RKO (cell line): Measurements from ENCODE around the gene PLA2G4A.
"Not testable (repeated sequence)": the region's sequence is repeated elsewhere in the genome, so short reads cannot be mapped to it uniquely, and the experiment has no call there.

Experiments
- DNase-seq: peaks from one replicate; pipeline ENCODE4 v3.0.0-alpha.2; 2016; ENCODE audit warnings: low spot score

PLA2G4A gene

DNA sequence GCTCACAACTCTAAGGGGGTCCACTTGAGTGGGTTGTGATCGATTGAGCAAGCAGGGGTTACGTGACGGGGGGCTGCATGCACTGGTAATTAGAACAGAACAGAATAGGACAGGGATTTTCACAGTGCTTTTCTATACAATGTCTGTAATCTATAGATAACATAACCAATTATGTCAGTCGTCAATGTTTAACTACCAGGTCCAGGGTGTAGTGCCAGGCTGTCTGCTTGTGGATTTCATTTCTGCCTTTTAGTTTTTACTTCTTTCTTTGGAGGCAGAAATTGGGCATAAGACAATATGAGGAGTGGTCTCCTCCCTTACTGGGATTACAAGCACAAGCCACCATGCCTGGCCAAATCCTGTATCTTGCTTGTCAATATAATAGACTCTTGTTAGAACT, 94.1 kb downstream of the PLA2G4A start:
- not testable (repeated sequence) for DNase-seq

DNA sequence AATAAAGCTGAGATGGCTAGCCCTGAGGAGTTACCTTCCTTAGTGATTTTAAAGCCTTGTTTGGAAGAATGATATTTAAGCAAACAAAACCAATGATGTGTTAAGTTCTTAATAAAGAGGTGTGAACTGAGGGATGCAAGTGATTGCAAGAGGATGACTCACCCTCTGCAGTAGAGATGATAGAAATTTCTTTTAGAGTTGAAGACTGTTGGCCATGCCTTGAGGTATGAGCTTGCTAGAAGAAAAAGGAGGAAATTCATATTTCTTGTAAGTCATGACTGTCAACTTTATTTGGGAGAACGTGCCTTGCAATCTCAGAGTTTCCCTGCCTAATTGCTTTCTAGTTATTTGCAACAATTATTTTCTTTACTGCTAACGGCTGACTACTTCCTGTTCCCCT, 94.7 kb downstream of the PLA2G4A start:
- no peak for DNase-seq

DNA sequence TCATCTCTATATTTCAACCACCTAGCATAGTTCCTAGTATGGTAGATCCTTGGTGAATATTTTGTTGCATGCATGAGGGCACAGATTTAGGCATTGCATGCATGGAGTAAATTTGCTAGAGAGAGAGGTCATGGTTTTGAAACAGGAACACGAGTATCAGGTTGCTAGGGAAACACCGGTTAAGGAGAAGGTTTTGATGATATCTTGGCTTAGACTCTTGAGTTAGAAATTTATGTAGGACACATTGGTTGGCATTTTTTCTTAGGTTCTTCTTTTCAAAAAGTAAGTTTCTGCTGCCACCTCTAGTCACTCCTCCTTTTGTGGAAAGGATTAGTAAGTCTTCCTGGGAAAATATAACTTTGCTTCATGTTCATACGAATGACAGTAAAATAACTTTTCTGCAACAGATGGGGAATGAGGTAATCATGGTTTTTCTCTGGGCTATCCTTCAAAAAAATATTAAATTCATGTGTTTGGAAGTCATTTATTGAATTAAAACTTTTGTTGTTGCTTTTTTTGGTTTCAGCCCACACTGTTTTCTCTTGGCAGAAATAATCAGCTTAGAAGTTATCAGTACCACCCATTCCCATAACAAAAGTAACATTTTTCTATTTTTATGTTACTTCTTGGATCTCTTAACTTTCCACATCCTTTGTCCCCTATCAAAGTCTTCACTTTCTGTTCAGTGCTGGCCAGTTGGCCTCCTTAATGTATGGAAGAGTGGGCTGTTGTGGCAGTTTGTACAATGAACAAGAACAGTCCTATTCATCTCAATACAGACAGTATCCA, 97.3 kb downstream of the PLA2G4A start:
- no peak for DNase-seq

DNA sequence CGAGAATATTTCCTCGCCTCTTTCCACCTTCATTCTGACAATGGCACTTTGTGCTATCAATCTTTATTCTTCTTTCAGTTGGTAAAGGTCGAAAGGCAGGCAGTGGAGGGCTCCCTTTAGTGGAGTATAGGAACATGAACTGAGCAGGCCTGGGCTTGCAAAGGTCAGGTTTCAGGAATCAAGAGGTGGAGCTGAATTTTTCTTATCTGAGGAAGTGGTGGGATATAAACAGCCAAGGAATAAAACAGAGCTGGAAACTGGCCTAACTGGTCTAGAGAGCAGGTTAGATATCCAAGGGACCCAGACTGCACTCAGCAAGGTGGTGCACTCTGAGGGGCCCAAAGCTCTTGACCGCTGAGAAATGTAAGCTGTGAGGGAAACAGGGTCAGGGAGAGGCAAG, 99.1 kb downstream of the PLA2G4A start:
- DNase-seq: no peak

DNA sequence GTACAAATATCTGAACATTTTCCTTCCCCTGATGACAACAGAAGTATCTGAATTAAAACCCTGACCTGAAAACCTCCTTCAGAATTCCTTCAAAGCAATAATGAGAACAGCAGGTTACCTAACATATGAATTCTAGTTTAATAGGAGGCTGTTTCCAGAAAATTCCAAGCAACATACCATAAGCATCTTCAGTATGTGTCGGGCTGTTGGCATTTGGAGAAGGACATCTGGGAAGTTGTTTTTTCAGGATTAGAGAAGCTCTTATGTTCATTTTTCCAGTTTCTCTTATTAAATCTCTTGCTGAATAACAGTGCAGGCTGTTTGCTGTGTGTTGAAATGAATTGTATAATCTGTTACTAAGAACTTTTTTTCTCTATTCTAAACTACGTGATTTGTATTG, 101.5 kb downstream of the PLA2G4A start:
- no peak for DNase-seq

DNA sequence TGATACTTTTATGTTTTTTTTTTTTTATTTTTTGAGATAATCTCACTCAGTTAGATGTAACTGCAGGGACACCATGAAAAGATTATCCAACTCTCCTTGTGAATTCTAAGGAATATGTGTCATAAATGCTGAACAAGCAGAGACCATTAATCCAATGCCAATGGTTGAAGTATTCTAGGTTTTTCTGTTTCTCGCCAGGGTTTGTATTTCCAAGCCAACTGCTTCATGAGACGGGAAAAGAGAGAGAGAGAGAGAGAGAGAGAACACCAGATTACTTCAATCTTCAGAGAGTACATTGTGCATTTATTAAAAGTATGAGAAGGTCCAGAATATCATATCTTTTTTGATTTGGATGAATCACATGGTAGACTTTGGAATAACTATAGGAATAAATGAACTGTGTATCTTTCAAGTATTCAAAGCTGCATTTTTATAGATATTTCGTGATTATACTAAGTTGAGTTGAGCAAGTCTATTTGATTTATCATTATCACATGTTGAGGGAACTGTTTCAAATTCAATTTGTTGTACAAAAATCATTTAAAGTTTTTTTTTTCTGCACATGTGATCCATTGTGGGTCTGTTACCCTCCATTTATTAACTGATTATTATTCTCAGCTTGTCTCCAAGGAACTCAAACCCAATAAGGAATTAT, 108.4 kb downstream of the PLA2G4A start:
- no peak for DNase-seq

DNA sequence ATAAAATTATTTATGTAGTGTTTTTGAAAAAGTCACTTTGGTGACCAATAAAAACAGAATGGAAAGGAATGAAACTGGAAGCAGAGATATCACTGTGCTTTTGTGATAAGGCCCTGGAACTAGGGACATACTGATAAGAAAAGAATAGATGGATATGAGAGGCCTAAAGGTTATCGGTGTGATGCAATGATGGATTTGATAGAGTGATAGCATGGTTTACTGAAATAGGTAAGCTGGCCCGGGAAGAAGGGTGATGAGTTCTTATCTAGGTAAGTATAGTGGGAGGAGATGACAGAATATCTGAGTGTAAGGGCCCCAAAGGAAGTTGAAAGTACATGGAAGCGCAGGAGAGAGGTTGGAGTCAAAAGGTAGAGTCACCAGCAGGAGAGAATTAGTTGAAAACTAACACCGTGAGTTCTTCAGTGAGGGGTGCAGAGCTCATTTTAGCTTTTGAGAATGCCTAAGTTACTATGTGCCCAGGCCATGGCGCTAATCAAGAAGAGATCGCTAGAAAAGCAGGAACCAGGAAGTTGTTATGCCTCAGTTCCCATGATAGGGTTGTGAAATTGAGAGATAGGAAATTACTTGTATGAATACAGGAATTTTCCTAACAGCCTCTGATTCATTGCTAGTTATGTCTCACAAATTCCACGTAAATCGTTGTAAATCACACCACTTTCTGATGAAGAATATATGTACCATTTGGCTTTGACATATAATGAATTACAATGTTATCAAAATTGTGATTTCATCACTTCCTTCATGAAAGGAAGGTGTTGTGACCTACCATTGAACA, 115.3 kb downstream of the PLA2G4A start:
- DNase-seq: no peak

DNA sequence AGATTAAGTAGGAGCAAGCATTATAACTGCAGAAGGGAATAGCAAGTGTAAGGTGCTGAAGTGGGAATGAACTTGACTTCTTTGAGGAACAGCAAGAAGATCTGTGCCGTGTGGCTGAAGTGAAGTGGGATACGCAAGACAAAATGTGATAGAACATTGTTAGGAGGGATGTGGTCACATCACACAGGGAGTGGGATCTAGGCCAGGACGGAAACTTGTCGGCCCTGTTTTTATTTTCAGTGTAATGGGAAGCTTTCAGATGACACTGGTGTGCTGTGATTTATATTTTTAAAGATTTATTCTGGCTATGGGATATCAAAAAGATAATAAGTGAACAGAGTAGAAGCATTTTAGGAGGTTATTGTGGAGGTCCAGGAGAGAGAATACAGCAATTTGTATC, 116.4 kb downstream of the PLA2G4A start:
- no peak for DNase-seq

DNA sequence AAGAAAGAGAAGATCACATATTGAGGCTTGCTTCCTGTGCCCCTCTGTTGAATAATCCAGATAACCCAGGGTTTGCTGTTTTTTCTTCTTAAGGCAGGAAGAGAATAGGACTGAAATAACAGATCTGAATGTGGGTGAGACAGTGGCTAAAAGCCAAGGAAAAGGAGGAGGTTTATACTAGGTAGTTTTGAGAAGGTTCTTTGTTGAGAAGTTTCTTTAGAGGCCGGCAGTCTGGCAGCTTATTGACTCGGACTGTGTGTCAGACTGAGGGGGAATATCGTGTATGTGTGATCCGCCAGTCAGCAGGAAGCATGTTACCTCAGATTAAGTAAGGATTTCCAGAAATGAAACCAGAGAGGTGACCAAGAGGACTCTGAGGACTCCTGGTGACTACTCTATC, 119.8 kb downstream of the PLA2G4A start:
- DNase-seq: no peak

DNA sequence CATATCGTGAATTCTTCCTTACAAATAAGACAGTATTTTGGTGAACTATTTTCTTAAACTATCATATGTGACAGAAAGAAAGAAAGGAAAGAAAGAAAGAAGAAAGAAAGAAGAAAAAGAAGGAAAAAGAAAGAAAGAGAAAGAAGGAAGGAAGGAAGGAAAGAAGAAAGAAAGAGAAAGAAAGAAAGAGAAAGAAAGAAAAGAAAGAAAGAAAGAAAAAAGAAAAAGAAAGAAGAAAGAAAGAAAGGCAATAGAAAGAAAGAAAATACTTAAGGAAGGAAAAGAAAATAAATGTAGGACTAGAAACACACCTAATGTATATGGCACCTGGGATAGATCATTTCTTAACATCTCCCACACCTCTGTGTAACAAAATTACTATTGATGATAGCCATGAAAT, 120.4 kb downstream of the PLA2G4A start:
- no peak for DNase-seq

DNA sequence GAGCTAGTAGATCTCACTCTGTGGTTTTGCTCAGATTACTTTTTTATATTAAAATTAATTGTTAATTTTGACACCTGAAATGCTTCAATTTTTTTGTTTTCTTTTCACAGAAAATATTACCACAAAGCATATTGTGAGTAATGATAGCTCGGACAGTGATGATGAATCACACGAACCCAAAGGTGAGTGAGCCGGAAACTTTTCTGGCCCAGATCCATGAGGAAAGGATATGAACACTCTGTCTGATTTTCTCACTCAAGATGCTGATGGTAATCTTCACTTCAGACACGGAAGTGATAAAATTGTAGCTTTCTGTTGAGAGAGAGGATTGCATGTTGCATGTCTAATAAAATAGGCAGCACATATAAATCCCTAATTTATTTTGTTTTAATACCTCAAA, 121.8 kb downstream of the PLA2G4A start:
- DNase-seq: peak; percentile 87

DNA sequence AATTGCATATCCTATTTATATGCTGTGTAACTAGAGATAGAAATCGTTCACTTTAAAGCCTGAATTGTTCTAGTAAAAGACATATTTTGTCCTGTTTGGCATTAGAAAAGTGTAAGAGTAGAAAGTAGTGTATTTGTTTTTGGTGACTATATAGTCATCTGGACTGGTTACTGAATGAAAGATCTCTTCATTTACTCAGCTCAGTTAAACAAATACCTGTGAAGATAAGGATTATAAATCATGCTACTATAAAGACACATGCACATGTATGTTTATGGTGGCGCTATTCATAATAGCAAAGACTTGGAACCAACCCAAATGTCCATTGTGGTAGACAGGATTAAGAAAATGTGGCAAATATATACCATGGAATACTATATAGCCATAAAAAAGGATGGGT, 125.1 kb downstream of the PLA2G4A start:
- DNase-seq: no peak

DNA sequence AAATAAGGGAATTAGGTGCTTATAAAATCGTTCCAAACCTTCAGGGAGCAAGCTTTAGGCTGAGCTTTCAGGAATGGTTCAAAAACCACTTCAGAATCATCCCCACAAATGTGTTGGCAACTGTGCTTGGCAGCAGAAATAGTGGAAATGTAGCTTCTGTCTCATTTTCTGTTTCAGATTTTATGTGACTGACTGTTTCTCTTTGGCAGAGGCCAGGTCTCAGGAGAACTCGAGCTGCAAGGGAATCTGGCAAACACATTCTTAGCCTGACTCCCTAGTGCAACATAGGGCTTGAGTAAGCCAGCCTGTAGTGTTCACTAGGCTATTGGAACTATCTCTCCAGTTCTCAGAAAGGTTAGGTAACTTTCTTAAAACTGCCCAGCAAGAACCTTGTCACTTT, 128.6 kb downstream of the PLA2G4A start:
- no peak for DNase-seq

DNA sequence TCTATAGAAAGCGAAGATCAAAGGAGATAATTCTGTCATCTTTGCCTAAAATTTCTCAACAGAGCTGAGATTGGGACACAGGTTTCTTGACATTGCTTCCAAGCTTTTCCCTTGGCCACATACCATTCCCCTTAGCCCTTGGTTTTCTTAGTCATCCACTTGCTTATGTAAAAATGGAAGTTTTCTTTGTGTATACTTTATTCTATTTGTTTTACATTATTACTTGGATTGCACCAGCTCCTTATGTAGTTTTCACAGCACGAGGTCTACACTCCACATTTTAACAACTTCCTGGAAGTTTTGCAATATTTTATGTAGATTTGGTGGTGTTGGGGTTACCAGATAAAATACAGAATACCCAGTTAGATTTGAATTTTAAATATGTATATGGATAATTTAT, 129.8 kb downstream of the PLA2G4A start:
- no peak for DNase-seq

DNA sequence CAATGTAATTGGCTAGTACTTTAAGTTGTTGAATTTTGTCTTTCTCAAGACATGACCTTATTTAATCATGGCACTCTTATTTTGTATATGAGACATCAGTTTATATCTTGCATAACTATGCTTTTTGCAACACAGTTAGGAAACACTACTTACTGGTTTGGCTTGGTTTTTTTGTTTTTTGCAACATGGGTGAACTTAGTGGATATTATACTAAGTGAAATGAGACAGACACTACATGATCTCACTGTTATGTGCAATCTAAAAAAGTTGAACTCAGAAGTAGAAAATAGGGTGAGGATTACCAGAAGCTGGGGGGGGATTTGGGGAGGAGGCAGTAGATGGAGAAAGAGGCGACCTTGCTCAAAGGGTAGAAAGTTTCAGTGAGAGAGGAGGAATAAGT, 132.1 kb downstream of the PLA2G4A start:
- DNase-seq: no peak

DNA sequence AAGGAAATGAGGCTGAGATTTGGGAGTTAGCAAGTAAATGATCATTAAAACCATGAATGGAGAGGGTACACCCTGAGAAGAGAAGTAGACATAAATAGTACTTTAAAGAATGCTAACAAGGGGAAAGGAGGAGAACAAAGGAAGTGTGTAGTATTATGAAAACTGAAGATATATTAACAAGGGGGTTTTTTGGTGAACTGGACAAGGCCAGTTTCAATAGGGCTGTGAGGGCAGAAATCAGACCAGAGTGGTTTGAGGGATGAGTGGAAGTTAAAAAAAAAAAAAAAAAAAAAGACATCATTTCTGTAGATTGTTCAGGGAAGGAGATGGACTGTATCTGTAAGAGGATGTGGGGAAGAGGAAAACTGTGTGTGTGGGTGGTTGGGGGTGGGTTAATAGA, 137.1 kb downstream of the PLA2G4A start:
- DNase-seq: no peak

DNA sequence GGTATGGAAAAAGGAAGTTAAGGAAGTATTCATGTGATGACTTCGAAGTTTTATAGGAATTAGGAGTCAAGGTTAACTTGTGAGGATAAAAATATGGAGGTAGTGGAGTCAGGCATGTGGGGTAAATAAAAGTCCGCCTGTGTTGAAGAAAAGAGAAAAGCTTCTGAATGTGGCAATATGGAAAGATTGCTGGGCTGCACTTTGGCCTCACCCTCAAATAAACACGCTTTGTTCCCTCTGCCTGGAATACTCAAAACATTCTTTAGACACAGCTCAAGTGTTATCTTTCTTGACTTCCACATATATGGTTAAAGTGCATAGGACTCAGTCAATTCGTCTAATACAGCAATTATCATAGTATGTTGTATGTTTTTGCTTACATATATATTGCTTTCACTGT, 137.7 kb downstream of the PLA2G4A start:
- DNase-seq: no peak

DNA sequence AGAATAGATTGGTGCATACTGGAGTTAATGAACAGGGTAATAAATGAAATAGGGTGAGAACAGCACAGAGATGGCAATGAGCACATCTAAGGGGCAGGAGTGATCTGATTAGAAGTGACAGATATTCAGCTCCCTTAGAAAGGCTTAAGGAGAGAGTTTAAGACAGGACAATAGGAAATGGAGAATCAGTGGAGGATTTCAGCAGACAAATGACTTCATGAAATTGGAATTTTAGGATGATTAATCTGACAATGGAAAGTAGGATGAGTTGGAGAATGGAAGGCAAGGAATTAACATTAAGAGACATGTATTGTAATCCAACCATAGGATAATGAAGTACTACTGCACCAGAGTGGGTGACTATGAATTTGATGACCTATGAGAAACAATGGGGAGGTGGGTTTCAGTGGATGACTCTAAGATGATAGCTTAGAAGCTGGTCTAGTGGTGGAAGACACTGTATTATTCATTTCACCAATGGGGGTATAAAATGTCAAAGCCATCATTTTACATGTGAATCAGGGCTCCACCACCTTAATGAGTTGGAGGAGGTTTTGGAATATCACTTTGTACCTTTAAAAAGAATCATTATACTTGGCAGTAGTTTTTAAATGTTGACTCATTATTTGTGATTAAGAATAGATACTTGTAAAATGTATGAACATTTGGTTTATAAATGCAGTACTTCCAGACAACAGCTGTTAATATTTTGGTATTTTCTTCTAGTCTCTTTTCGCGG, 139.1 kb downstream of the PLA2G4A start:
- DNase-seq: peak; percentile 16

DNA sequence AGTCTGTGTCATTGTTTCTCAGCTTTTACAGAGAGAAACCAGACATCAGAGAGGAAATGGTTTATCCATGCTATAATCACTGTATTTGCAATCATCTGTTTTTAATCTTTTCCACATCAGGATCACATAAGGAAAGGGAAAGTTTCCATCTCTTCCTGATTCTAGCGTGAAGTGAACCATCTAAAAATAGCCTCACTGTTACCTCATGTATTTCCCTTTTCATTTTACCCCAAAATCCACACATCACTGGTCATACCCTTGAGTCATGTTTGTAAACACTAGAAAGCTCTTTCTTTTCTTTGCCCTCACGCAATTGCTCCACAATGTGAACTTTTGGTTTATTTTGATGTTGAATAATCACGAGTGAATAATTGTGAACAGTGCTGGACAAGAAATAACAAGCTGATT, 146.0 kb downstream of the PLA2G4A start:
- DNase-seq: no peak

DNA sequence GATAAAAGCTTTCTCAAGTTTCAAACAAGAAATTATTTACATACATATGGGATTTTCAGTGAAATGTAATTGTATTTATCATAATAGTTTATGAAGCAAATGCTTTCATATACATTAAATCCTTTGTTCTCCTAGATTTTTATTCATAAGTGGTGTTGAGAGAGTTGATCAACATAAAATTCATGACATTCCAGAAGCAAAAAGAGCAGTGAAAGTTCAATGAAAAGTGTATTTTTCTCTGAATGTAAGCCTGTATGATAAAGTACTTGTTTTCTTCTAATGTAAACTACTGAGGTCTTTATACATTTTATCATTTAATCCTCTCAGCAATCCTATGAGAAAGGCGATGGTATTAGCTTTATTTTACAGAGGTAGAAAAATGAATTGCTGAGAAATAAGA, 146.5 kb downstream of the PLA2G4A start:
- DNase-seq: no peak

DNA sequence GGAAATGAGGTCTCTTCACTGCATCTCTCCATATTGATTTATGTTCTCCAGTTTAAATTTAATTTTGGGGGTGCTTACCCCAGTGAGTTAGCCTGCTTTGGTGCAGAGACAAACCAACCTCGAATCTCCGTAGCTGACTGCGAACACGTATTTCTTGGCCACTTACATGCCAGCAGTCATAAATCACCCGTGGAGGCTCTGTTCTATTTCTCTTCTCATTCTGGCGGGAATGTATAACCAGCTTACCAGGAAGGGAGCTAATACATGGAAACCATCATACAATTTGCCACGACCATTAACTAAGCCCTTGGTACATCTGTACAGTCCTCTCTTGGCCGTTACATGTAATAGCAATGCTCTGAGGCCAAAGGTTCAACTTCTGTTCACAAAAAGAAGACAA, 148.0 kb downstream of the PLA2G4A start:
- DNase-seq: no peak

DNA sequence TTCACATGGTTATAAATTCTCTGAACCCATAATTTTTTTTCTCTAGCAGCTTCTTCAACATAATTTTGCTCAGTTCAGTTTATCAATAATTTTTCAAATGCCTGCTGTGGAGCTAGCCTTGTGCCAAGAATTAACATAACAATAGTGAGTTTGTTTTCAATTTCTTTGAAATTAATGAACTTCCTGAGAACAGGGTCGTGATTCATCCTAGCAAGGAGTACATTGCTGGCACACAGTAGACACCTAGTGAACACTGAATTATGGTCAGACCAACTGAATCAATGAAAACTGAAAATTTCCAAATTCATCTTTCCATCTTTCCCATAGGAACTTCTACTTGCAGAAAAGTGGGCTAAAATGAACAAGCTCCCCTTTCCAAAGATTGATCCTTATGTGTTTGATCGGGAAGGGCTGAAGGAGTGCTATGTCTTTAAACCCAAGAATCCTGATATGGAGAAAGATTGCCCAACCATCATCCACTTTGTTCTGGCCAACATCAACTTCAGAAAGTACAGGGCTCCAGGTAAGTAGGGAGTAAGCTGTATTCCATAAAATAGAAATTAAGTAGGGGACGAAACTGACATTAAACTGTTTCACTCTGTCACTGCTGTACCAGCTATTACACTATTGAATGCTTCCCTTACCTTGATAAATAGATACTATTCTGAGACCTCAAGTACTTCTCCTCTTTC, 148.7 kb downstream of the PLA2G4A start:
- DNase-seq: no peak
